BLaER1 treated with 17β-estradiol and CSF1 and Interleukin-3, amounts not matched to agents 10 nM and 100 nM (cell line): ENCODE data around the gene EGLN2.
"Not testable (repeated sequence)": the region's sequence is repeated elsewhere in the genome, so short reads cannot be mapped to it uniquely, and the experiment has no call there.

Experiments
- H3K27ac ChIP-seq, 11 experiments: shearing (Covaris generic); formaldehyde crosslinking; 2 replicates each; pipeline ENCODE4 v1.8.1; 2022
- H3K27me3 ChIP-seq, 11 experiments: shearing (Covaris generic); formaldehyde crosslinking; 2 replicates each; pipeline ENCODE4 v1.8.1; 2022
- H3K36me3 ChIP-seq, 11 experiments: shearing (Covaris generic); formaldehyde crosslinking; 2 replicates each; pipeline ENCODE4 v1.8.1; 2022
- H3K4me1 ChIP-seq, 10 experiments: shearing (Covaris generic); formaldehyde crosslinking; 2 replicates each; pipeline ENCODE4 v1.8.1; 2022
- H3K4me2 ChIP-seq, 11 experiments: shearing (Covaris generic); formaldehyde crosslinking; 2 replicates each; pipeline ENCODE4 v1.8.1; 2022
- H3K4me3 ChIP-seq, 10 experiments: shearing (Covaris generic); formaldehyde crosslinking; 2 replicates each; pipeline ENCODE4 v1.8.1; 2022
- H3K9ac ChIP-seq, 11 experiments: shearing (Covaris generic); formaldehyde crosslinking; 2 replicates each; pipeline ENCODE4 v1.8.1; 2022
- H3K9me3 ChIP-seq, 11 experiments: shearing (Covaris generic); formaldehyde crosslinking; replicated peaks in 1 of 11; 2 replicates each; pipeline ENCODE4 v1.8.1; 2022
- H4K20me1 ChIP-seq, 11 experiments: shearing (Covaris generic); formaldehyde crosslinking; 2 replicates each; pipeline ENCODE4 v1.8.1; 2022
- Cebpa-rat ChIP-seq, 11 experiments: shearing (Covaris generic); IDR thresholded peaks; 2 replicates each; pipeline ENCODE4 v1.8.1; 2022

EGLN2 gene

DNA sequence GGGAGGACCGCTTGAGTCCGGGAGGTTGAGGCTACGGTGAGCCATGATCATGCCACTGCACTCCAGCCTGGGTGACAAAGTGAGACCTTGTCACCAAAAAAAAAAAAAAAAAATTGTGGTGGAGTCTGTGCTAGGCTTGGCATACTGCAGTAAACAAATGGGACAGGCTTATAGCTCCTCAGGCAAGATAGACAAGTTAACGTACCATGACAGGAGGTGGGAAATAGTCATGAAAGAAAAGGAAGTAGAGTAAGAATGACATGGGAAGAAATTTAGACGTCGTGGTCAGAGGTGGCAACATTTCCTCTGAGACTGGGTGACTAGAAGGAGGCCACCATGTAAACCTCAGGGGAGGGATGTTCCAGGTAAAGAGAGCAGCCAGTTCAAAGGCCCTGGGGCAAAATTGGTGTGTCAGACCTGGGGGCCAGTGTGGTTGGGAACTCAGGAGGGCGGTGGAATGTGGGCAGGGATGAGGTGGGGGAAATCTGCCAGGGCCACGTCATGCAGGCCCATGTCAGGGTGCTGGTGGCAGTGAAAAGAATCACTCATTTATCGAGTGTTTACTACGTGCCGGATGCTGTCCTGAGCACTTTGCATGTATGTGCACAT is 42.4 kb upstream of the EGLN2 start:
- no peak for TF ChIP-seq Cebpa-rat (IDR thresholded peaks at IDR 0.05)
- peaks cover 63 to 95% (median 90%) of the 10 kb centered on the region in 11 experiments for H3K36me3 ChIP-seq

DNA sequence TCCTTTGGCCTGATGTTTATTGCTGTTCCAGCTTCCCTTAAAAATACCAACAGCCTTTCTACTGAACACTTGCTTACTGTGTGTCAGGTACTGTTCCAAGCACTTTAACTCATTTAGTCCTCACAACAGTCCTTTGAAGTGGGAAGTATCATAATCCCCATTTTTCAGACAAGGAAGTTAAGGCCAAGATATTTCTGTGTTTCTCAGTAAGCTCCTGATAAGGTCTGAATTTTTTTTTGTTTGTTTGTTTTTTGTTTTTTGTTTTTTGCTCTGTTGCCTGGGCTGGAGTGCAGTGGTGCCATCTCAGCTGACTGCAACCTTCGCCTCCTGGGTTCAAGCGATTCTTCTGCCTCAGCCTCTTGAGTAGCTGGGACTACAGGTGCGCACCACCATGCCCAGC is 40.5 kb upstream of the EGLN2 start:
- Histone ChIP-seq H3K4me3 (no peak overlapping the region), H3K4me1 (peaks cover 35 to 52% (median 43%) of the 10 kb centered on the region in 10 experiments), H4K20me1 (peaks cover 84 to 100% (median 100%) of the 10 kb centered on the region in 11 experiments; a peak in 21 of 22 replicates), H3K9ac (no peak overlapping the region), H3K9me3 (no peaks in the 10 kb centered on the region), H3K4me2 (no peak overlapping the region), H3K36me3 (peaks cover 82 to 100% (median 99%) of the 10 kb centered on the region in 11 experiments), H3K27me3 (no peaks in the 10 kb centered on the region), H3K27ac (no peak overlapping the region)
- TF ChIP-seq Cebpa-rat (IDR thresholded peaks at IDR 0.05) = no peak

More for the DNA sequence above, 42.4 kb upstream of the EGLN2 start:
- Histone ChIP-seq H4K20me1 (peaks cover 66 to 100% (median 90%) of the 10 kb centered on the region in 11 experiments; a peak in 21 of 22 replicates), H3K9ac (peak overlapping the region in 7 of 11 experiments; percentile 11 to 56 (median 30); a peak in 4 of 22 replicates), H3K4me3 (no peak overlapping the region), H3K4me1 (peaks cover 47 to 56% (median 51%) of the 10 kb centered on the region in 10 experiments), H3K27ac (peak overlapping the region in 3 of 11 experiments; percentile 16 to 22 (median 20); a peak in 2 of 22 replicates), H3K27me3 (no peaks in the 10 kb centered on the region), H3K4me2 (peak overlapping the region; percentile 54 to 94 (median 87)), H3K9me3 (no peaks in the 10 kb centered on the region)

DNA sequence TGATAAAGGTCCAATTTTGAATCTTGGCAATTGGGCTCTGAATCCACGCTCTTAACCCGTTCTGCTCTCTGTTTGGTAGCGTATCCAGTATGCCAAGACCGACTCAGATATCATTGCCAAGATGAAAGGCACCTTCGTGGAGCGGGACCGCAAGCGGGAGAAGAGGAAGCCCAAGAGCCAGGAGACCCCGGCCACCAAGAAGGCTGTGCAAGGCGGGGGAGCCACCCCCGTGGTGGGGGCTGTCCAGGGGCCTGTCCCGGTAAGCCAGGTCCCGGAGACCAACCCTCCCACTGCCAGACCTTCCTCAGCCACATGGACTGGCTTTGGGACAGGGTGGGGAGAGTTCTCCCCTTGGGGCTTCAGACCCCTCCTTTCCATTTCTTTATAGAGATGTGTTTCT is 39.6 kb upstream of the EGLN2 start:
- no peak overlapping the region; a peak in 1 of 22 replicates for H3K9ac ChIP-seq
- H3K36me3 ChIP-seq = peaks cover 91 to 100% (median 100%) of the 10 kb centered on the region in 11 experiments
- H4K20me1 ChIP-seq = peaks cover 88 to 100% (median 100%) of the 10 kb centered on the region in 11 experiments; a peak in 21 of 22 replicates
- peaks cover 26 to 43% (median 34%) of the 10 kb centered on the region in 10 experiments for H3K4me1 ChIP-seq
- no peak overlapping the region for H3K4me3 ChIP-seq
- H3K27ac ChIP-seq = no peak overlapping the region
- H3K27me3 ChIP-seq = no peaks in the 10 kb centered on the region
- no peak for TF ChIP-seq Cebpa-rat (IDR thresholded peaks at IDR 0.05)
- H3K9me3 ChIP-seq = no peaks in the 10 kb centered on the region
- no peak overlapping the region for H3K4me2 ChIP-seq

DNA sequence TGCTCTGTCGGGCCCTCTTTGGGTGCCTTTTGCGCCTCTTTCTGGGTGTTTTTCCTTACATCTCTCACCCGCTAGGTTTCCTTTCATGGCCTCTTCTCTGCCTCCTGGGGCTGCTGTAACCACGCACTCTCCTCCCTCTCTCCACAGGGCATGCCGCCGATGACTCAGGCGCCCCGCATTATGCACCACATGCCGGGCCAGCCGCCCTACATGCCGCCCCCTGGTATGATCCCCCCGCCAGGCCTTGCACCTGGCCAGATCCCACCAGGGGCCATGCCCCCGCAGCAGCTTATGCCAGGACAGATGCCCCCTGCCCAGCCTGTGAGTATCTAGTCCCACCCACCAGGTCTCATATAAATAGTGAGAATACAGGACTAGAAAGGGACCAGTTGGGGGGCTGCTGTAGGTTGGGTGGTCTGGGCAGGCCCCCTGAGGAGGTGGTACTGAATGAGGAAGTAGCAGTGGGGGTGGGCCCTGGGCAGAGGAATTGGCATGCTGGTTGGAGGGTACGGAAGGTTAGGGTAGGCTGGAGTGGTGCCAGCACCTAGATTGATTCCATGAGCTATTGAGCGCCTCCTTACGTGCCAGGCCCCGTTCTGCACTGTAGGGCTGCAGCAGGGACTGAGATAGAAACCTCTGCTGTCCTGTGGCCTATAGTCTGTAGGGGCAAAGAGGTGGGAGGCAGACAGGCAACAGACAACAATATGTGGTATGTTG is 36.1 kb upstream of the EGLN2 start:
- Histone ChIP-seq H3K4me2 (no peak overlapping the region), H3K4me3 (no peak overlapping the region), H3K4me1 (peaks cover 0 to 15% (median 4%) of the 10 kb centered on the region in 10 experiments; a peak in 8 of 20 replicates), H3K9ac (peak overlapping the region in 5 of 11 experiments; percentile 2 to 50 (median 11); a peak in 4 of 22 replicates), H4K20me1 (peaks cover 65 to 91% (median 86%) of the 10 kb centered on the region in 11 experiments; a peak in 21 of 22 replicates), H3K9me3 (no peaks in the 10 kb centered on the region), H3K27me3 (no peaks in the 10 kb centered on the region), H3K27ac (peak overlapping the region in 3 of 11 experiments; percentile 4 to 17 (median 10); a peak in 4 of 22 replicates), H3K36me3 (peaks cover 91 to 100% (median 100%) of the 10 kb centered on the region in 11 experiments)
- TF ChIP-seq Cebpa-rat (IDR thresholded peaks at IDR 0.05) = no peak

DNA sequence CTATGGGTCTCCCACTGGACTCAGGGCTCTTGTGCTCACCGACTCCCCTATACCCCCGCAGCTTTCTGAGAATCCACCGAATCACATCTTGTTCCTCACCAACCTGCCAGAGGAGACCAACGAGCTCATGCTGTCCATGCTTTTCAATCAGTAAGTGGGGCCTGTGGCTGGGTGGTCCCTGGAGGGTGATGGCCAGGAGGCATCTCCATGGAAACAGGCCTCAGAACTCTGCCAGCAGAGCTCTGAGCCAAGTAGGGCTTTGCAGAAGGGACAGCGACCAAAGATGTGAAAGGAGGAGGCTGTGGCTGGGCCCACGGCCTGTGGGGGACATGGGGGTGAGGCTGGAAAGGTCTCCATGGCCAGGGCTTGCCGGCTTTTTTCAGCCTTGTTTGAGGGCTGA is 35.5 kb upstream of the EGLN2 start:
- H3K4me1 ChIP-seq = peaks cover 0 to 15% (median 4%) of the 10 kb centered on the region in 10 experiments; a peak in 8 of 20 replicates
- H4K20me1 ChIP-seq = peaks cover 61 to 85% (median 80%) of the 10 kb centered on the region in 11 experiments; a peak in 21 of 22 replicates
- H3K27ac ChIP-seq = no peak overlapping the region
- H3K27me3 ChIP-seq = no peaks in the 10 kb centered on the region
- no peaks in the 10 kb centered on the region for H3K9me3 ChIP-seq
- H3K4me2 ChIP-seq = no peak overlapping the region
- TF ChIP-seq Cebpa-rat (IDR thresholded peaks at IDR 0.05) = no peak
- no peak overlapping the region for H3K4me3 ChIP-seq
- H3K9ac ChIP-seq = 0 out of 22 replicates have a peak overlapping the region, but pooled peaks of 1 of the 11 experiments have one; percentile 12
- H3K36me3 ChIP-seq = peaks cover 86 to 100% (median 98%) of the 10 kb centered on the region in 11 experiments

DNA sequence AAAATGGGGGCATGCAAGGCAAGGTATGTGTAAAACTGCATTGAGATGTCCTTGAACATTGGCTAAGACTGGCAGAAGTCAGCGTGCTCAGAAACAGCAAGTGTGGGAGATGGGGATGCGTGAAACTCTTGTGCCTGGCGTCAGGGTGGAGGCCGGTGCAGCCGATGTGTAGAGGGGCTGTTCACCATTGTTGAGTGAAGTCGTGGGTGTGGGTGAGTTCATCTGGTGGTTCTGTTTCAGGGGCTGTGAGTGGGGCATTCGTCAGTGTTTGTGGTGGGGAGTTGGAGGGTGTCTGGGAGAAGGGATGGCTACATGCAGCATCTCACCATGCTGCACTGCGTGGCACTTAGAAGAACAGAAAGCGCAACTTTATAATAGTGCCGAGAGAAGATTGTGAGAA is 35.0 kb upstream of the EGLN2 start:
- no peak overlapping the region for H3K27ac ChIP-seq
- H3K36me3 ChIP-seq = peaks cover 81 to 100% (median 98%) of the 10 kb centered on the region in 11 experiments
- no peak overlapping the region for H3K4me2 ChIP-seq
- TF ChIP-seq Cebpa-rat (IDR thresholded peaks at IDR 0.05) = no peak
- peaks cover 59 to 81% (median 75%) of the 10 kb centered on the region in 11 experiments; a peak in 21 of 22 replicates for H4K20me1 ChIP-seq
- H3K9ac ChIP-seq = no peak overlapping the region
- peaks cover 0 to 15% (median 4%) of the 10 kb centered on the region in 10 experiments; a peak in 8 of 20 replicates for H3K4me1 ChIP-seq
- H3K4me3 ChIP-seq = no peak overlapping the region
- H3K27me3 ChIP-seq = no peaks in the 10 kb centered on the region
- no peaks in the 10 kb centered on the region; a peak in 1 of 22 replicates for H3K9me3 ChIP-seq

DNA sequence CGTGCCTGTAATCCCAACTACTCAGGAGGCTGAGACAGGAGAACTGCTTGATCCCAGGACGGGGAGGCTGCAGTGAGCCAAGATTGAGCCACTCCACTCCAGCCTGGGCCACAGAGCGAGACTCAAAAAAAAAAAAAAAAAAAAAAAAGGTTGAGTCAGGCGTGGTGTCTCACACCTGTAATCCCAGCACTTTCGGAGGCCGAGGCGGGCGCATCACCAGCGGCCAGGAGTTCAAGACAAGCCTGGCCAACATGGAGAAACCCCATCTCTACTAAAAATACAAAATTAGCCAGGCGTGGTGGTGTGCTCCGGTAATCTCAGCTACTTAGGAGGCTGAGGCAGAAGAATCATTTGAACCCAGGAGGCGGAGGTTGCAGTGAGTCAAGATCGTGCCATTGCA is 32.6 kb upstream of the EGLN2 start:
- not testable (repeated sequence) for H3K9ac ChIP-seq, H3K4me3 ChIP-seq, H3K27ac ChIP-seq, H3K27me3 ChIP-seq, H3K4me2 ChIP-seq
- H3K9me3 ChIP-seq = peaks cover 4 to 23% (median 18%) of the 10 kb centered on the region in 11 experiments; a peak in 19 of 22 replicates
- H3K36me3 ChIP-seq = peaks cover 69 to 100% (median 94%) of the 10 kb centered on the region in 11 experiments
- peaks cover 36 to 57% (median 51%) of the 10 kb centered on the region in 11 experiments; a peak in 21 of 22 replicates for H4K20me1 ChIP-seq
- H3K4me1 ChIP-seq = peaks cover 0 to 15% (median 4%) of the 10 kb centered on the region in 10 experiments; a peak in 7 of 20 replicates

DNA sequence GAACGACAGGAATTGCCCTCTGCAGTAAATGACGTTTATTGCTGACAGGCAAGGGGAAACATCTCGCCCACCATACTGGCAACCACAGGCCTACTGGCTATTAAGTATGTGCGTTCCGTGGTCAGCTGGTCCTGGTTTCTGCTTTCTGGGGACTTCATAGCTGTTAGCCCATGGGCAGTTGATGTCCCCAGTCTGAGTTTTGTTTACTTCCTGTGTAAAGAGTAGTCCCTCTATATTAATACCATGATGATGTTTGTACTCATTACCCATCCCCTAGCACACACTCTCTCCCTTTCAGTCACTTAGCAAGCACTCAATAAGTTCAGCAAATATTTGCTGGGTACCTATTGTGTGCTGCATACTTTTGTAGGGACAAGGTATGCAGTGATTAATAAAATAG is 30.1 kb upstream of the EGLN2 start:
- H3K27ac ChIP-seq = no peak overlapping the region
- H3K36me3 ChIP-seq = peaks cover 44 to 86% (median 73%) of the 10 kb centered on the region in 11 experiments
- TF ChIP-seq Cebpa-rat (IDR thresholded peaks at IDR 0.05) = no peak

DNA sequence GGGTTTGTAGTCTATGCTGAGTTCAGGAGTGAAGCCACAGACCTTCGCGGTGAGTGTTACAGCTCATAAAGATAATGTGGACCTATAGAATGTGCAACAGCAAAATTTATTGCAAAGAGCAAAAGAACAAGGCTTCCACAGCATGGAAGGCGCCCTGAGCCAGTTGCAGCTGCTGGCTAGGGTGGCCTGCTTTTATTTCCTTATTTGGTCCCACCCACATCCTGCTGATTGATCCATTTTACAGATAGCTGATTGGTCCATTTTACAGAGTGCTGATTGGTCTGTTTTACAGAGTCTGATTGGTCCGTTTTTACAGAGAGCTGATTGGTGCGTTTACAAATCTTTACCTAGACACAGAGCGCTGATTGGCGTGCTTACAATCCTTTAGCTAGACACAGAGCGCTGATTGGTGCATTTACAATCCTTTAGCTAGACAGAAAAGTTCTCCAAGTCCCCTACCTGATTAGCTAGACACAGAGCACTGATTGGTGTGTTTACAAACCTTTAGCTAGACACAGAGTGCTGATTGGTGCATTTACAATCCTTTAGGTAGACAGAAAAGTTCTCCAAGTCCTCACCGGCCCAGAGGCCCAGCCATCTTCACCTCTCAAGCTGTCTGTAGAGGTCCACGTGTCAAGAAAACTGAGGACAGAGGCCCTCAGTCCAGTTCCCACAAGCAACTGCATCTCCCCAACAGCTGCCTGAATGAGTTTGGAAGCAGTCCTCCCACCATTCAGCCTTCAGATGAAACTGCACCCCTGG is 27.7 kb upstream of the EGLN2 start:
- not testable (repeated sequence) for H3K9ac ChIP-seq, H3K4me2 ChIP-seq, H3K27ac ChIP-seq

More for the DNA sequence above, 30.1 kb upstream of the EGLN2 start:
- Histone ChIP-seq H3K27me3 (no peaks in the 10 kb centered on the region), H3K4me2 (no peak overlapping the region), H3K4me1 (peaks cover 0 to 6% (median under 1%) of the 10 kb centered on the region in 10 experiments; a peak in 5 of 20 replicates), H3K9me3 (peaks cover 4 to 30% (median 19%) of the 10 kb centered on the region in 11 experiments; a peak in 19 of 22 replicates), H3K9ac (no peak overlapping the region), H4K20me1 (peaks cover 13 to 32% (median 26%) of the 10 kb centered on the region in 11 experiments; a peak in 20 of 22 replicates), H3K4me3 (no peak overlapping the region)

More for the DNA sequence above, 27.7 kb upstream of the EGLN2 start:
- Histone ChIP-seq H3K9me3 (peaks cover 4 to 30% (median 19%) of the 10 kb centered on the region in 11 experiments; a peak in 19 of 22 replicates), H3K36me3 (peaks cover 20 to 62% (median 49%) of the 10 kb centered on the region in 11 experiments), H3K4me1 (peaks cover 20 to 30% (median 24%) of the 10 kb centered on the region in 10 experiments), H4K20me1 (peaks cover 0 to 17% (median 3%) of the 10 kb centered on the region in 11 experiments; a peak in 11 of 22 replicates)
- H3K4me3 ChIP-seq, H3K27me3 ChIP-seq: not testable (repeated sequence)
